H1 (cell line): Measurements from ENCODE around the gene BAZ2B.

Experiments used
- CBX5 ChIP-seq: fragments of 300-800, 300-1000 bp; sonication (generic); IDR thresholded peaks from 2 replicates; pipeline ENCODE4 v1.7.1; 2016; ENCODE audit warnings: antibody characterized with exemption, low read length, low read depth
- CHD2 ChIP-seq: IDR thresholded peaks from 2 replicates; pipeline ENCODE4 v1.6.1; 2012; ENCODE audit warnings: low read length, improper control_type of control experiment
- MAFK ChIP-seq: IDR thresholded peaks from 2 replicates; pipeline ENCODE4 v1.6.1; 2012; ENCODE audit warnings: low read depth, mild to moderate bottlenecking, improper control_type of control experiment, low read length
- SIN3A ChIP-seq, 2 experiments: IDR thresholded peaks in 1 of 2; conservative IDR thresholded peaks in 1 of 2; 2 replicates each; pipeline ENCODE4 v1.6.1; 2011 to 2012; ENCODE audit warnings: low read length in 2 of 2, improper control_type of control experiment in 1 of 2, low read depth in 1 of 2, mild to moderate bottlenecking in 1 of 2
- SIRT6 ChIP-seq: IDR thresholded peaks from one replicate; pipeline ENCODE4 v1.7.1; 2012; ENCODE audit warnings: low read length, inconsistent platforms
- TAF7 ChIP-seq: optimal IDR thresholded peaks from 2 replicates; pipeline ENCODE3; 2011; ENCODE audit warnings: low read depth, mild to moderate bottlenecking, inconsistent platforms, low read length, moderate library complexity, borderline replicate concordance
- TBP ChIP-seq: IDR thresholded peaks from 2 replicates; pipeline ENCODE4 v1.6.1; 2011; ENCODE audit warnings: low read depth, low read length, improper control_type of control experiment
- ZNF274 ChIP-seq: IDR thresholded peaks from 2 replicates; pipeline ENCODE4 v1.7.0; 2012; ENCODE audit warnings: low read length, borderline replicate concordance; ENCODE audit errors: extremely low read depth
- TF ChIP-seq, protein P1 (sequence below): fragments of 300-600 bp; sonication (generic); IDR thresholded peaks from 2 replicates; pipeline ENCODE4 v1.7.1; 2012; ENCODE audit warnings: low read length, moderate library complexity, mild to moderate bottlenecking, inconsistent platforms; ENCODE audit not compliant: insufficient replicate concordance
- TF ChIP-seq, protein P2 (sequence below), 3 experiments: IDR thresholded peaks; 1 replicate in 2 of 3; 2 replicates in 1 of 3; pipeline versions ENCODE4 v1.5.1 to v1.6.1; 2011; ENCODE audit warnings: low read length in 3 of 3, mild to moderate bottlenecking in 3 of 3, inconsistent platforms in 2 of 3, low read depth in 1 of 3, moderate library complexity in 1 of 3; ENCODE audit not compliant: insufficient read depth in 1 of 3; ENCODE audit errors: control extremely low read depth in 1 of 3
- TF ChIP-seq, protein P3 (sequence below): IDR thresholded peaks from 2 replicates; pipeline ENCODE4 v1.6.1; 2011; ENCODE audit warnings: low read depth, mild to moderate bottlenecking, low read length; ENCODE audit not compliant: insufficient read depth

DNA sequence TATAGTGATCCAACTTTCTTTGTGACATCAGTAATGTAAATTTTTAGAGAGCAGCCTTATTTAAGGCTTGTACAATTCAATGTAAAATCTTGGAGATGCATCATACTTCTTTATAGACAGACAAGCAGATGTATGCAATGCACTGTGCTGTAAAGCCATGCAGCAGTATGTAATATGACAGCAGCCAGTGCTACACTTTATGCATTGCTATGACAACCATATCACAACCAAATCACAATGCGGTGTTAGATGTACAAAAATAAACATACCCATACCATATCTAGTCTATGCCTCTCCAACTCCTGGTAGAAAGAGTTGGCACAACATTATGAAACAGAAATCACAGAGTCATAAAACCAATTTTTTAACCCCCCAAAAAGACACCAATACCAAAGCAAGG lies 219.5 kb downstream of the BAZ2B start:
- TF ChIP-seq, protein P1, sequence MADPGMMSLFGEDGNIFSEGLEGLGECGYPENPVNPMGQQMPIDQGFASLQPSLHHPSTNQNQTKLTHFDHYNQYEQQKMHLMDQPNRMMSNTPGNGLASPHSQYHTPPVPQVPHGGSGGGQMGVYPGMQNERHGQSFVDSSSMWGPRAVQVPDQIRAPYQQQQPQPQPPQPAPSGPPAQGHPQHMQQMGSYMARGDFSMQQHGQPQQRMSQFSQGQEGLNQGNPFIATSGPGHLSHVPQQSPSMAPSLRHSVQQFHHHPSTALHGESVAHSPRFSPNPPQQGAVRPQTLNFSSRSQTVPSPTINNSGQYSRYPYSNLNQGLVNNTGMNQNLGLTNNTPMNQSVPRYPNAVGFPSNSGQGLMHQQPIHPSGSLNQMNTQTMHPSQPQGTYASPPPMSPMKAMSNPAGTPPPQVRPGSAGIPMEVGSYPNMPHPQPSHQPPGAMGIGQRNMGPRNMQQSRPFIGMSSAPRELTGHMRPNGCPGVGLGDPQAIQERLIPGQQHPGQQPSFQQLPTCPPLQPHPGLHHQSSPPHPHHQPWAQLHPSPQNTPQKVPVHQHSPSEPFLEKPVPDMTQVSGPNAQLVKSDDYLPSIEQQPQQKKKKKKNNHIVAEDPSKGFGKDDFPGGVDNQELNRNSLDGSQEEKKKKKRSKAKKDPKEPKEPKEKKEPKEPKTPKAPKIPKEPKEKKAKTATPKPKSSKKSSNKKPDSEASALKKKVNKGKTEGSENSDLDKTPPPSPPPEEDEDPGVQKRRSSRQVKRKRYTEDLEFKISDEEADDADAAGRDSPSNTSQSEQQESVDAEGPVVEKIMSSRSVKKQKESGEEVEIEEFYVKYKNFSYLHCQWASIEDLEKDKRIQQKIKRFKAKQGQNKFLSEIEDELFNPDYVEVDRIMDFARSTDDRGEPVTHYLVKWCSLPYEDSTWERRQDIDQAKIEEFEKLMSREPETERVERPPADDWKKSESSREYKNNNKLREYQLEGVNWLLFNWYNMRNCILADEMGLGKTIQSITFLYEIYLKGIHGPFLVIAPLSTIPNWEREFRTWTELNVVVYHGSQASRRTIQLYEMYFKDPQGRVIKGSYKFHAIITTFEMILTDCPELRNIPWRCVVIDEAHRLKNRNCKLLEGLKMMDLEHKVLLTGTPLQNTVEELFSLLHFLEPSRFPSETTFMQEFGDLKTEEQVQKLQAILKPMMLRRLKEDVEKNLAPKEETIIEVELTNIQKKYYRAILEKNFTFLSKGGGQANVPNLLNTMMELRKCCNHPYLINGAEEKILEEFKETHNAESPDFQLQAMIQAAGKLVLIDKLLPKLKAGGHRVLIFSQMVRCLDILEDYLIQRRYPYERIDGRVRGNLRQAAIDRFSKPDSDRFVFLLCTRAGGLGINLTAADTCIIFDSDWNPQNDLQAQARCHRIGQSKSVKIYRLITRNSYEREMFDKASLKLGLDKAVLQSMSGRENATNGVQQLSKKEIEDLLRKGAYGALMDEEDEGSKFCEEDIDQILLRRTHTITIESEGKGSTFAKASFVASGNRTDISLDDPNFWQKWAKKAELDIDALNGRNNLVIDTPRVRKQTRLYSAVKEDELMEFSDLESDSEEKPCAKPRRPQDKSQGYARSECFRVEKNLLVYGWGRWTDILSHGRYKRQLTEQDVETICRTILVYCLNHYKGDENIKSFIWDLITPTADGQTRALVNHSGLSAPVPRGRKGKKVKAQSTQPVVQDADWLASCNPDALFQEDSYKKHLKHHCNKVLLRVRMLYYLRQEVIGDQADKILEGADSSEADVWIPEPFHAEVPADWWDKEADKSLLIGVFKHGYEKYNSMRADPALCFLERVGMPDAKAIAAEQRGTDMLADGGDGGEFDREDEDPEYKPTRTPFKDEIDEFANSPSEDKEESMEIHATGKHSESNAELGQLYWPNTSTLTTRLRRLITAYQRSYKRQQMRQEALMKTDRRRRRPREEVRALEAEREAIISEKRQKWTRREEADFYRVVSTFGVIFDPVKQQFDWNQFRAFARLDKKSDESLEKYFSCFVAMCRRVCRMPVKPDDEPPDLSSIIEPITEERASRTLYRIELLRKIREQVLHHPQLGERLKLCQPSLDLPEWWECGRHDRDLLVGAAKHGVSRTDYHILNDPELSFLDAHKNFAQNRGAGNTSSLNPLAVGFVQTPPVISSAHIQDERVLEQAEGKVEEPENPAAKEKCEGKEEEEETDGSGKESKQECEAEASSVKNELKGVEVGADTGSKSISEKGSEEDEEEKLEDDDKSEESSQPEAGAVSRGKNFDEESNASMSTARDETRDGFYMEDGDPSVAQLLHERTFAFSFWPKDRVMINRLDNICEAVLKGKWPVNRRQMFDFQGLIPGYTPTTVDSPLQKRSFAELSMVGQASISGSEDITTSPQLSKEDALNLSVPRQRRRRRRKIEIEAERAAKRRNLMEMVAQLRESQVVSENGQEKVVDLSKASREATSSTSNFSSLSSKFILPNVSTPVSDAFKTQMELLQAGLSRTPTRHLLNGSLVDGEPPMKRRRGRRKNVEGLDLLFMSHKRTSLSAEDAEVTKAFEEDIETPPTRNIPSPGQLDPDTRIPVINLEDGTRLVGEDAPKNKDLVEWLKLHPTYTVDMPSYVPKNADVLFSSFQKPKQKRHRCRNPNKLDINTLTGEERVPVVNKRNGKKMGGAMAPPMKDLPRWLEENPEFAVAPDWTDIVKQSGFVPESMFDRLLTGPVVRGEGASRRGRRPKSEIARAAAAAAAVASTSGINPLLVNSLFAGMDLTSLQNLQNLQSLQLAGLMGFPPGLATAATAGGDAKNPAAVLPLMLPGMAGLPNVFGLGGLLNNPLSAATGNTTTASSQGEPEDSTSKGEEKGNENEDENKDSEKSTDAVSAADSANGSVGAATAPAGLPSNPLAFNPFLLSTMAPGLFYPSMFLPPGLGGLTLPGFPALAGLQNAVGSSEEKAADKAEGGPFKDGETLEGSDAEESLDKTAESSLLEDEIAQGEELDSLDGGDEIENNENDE, result no peak
- TF ChIP-seq, protein P2, sequence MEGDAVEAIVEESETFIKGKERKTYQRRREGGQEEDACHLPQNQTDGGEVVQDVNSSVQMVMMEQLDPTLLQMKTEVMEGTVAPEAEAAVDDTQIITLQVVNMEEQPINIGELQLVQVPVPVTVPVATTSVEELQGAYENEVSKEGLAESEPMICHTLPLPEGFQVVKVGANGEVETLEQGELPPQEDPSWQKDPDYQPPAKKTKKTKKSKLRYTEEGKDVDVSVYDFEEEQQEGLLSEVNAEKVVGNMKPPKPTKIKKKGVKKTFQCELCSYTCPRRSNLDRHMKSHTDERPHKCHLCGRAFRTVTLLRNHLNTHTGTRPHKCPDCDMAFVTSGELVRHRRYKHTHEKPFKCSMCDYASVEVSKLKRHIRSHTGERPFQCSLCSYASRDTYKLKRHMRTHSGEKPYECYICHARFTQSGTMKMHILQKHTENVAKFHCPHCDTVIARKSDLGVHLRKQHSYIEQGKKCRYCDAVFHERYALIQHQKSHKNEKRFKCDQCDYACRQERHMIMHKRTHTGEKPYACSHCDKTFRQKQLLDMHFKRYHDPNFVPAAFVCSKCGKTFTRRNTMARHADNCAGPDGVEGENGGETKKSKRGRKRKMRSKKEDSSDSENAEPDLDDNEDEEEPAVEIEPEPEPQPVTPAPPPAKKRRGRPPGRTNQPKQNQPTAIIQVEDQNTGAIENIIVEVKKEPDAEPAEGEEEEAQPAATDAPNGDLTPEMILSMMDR (IDR thresholded peaks at IDR 0.05; ENCODE audit: control extremely low read depth in 1 of 3, insufficient read depth in 1 of 3, low read depth in 1 of 3, low read length in 3 of 3), result no peak
- TF ChIP-seq, protein P3, sequence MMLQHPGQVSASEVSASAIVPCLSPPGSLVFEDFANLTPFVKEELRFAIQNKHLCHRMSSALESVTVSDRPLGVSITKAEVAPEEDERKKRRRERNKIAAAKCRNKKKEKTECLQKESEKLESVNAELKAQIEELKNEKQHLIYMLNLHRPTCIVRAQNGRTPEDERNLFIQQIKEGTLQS, result no peak
- no peak for TF ChIP-seq MAFK
- TF ChIP-seq CBX5, result no peak
- TF ChIP-seq SIRT6, result no peak
- TF ChIP-seq SIN3A (conservative IDR thresholded peaks at IDR 0.05 in 1 of 2, IDR thresholded peaks at IDR 0.05 in 1 of 2; ENCODE audit: low read depth in 1 of 2, low read length in 2 of 2), result no peak
- TF ChIP-seq TBP, result no peak
- no peak for TF ChIP-seq ZNF274
- TF ChIP-seq CHD2, result no peak
- TF ChIP-seq TAF7, result no peak
